Measurements from ENCODE around the gene ZNF581. TPM values are rescaled to one million over a fixed set of nuclear protein-coding genes. Genes with fewer than 3 reads are reported as not detected.

The ZNF581 gene
- total RNA-seq, 3 donors from 2014 or later: 15.2 to 22.5 (median 20.1) TPM

GRCh38 chr19:55679343-55680257 lies 36.2 kb downstream of the ZNF581 start:
- TF ChIP-seq CTCF (IDR thresholded peaks at IDR 0.05): no peak
- Histone ChIP-seq H3K9me3 (no peaks in the 10 kb centered on the region), H3K36me3 (ENCODE audit: low read depth) (peaks cover 5% of the 10 kb centered on the region), H3K4me3 (no peak overlapping the region), H3K4me1 (ENCODE audit: low read depth) (peaks cover 59% of the 10 kb centered on the region)
- intact Hi-C loops (cut with DNase I, micrococcal nuclease): no loop called here
- no peak for ATAC-seq
- no peak for DNase-seq

- no peak for ATAC-seq
Measured at GRCh38 chr19:55680339-55681130, 37.1 kb downstream of the ZNF581 start.

GRCh38 chr19:55681131-55682092 lies 38.0 kb downstream of the ZNF581 start:
- peak in 1 of 3 donors; percentile 24 for DNase-seq
- intact Hi-C loops (cut with DNase I, micrococcal nuclease): no loop called here
- H3K36me3 ChIP-seq (ENCODE audit: low read depth): peaks cover 5% of the 10 kb centered on the region
- no peak for ATAC-seq
- H3K4me1 ChIP-seq (ENCODE audit: low read depth): peaks cover 70% of the 10 kb centered on the region
- H3K9me3 ChIP-seq: no peaks in the 10 kb centered on the region
- TF ChIP-seq CTCF (IDR thresholded peaks at IDR 0.05): no peak
- H3K4me3 ChIP-seq: no peak overlapping the region

More at GRCh38 chr19:55680339-55681130, 37.1 kb downstream of the ZNF581 start:
- DNase-seq: no peak
- intact Hi-C loops (cut with DNase I, micrococcal nuclease): no loop called here
- no peak overlapping the region for H3K4me3 ChIP-seq
- peaks cover 68% of the 10 kb centered on the region for H3K4me1 ChIP-seq (ENCODE audit: low read depth)
- TF ChIP-seq CTCF (IDR thresholded peaks at IDR 0.05): no peak
- H3K9me3 ChIP-seq: no peaks in the 10 kb centered on the region
- H3K36me3 ChIP-seq (ENCODE audit: low read depth): peaks cover 5% of the 10 kb centered on the region

- peak; percentile 65 for ATAC-seq
- no peaks in the 10 kb centered on the region for H3K9me3 ChIP-seq
- intact Hi-C loops (cut with DNase I, micrococcal nuclease): no loop called here
- H3K4me3 ChIP-seq: no peak overlapping the region
- DNase-seq: peak; percentile 56 to 86 (median 65)
- peaks cover 71% of the 10 kb centered on the region for H3K4me1 ChIP-seq (ENCODE audit: low read depth)
- no peak for TF ChIP-seq CTCF (IDR thresholded peaks at IDR 0.05)
- H3K36me3 ChIP-seq (ENCODE audit: low read depth): peaks cover 5% of the 10 kb centered on the region
Measured at GRCh38 chr19:55683449-55684261, 40.2 kb downstream of the ZNF581 start.
